Medulla oblongata (tissue), 1 donor: ENCODE results near the gene AZU1.

Experiments used
- DNase-seq: peaks from one replicate; pipeline ENCODE4 v3.0.0-alpha.2; 2015; ENCODE audit errors: extremely low spot score

Gene AZU1

DNA sequence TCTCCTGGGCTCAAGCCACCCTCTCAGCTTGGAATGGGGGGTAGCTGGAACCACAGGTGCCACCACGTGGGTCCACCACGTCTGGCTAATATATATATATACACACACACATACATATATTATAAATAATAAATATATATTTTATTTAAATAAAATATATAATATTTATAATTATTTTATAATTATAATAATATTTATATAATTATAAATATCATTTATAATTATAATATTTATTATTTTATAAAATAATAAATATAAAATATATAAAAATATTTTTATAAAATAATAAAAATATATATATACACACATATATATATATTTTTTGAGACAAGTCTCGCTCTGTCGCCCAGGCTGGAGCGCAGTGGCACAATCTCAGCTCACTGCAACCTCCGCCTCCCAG is 26.9 kb downstream of the AZU1 start:
- DNase-seq, result no peak

DNA sequence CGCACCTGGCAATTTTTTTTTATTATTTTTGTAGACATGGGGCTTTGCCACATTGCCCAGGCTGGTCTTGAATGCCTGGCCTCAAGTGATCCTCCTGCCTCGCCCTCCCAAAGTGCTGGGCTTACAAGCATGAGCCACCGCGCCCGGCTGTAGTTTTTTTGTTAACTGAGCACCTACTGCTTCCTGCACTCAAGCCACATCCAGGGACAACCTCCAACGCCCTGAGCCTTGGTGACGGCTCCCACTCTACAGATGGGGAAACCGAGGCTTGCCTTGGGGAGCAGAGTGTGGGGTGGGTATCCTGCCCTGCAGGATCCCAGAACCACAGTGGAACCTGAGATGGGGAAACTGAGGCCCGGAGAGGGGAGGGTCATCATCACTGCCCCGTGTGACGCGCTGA is 27.5 kb downstream of the AZU1 start:
- no peak for DNase-seq

DNA sequence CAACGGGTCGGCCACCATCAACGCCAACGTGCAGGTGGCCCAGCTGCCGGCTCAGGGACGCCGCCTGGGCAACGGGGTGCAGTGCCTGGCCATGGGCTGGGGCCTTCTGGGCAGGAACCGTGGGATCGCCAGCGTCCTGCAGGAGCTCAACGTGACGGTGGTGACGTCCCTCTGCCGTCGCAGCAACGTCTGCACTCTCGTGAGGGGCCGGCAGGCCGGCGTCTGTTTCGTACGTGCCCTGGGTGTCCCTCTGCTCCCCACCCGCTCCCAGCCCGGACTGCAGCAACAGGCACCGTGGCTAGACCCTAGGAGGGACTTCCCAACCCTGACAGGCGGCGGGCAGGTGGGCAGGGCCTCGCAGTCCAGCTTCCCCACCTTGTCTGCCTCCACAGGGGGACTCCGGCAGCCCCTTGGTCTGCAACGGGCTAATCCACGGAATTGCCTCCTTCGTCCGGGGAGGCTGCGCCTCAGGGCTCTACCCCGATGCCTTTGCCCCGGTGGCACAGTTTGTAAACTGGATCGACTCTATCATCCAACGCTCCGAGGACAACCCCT is 28.0 kb downstream of the AZU1 start:
- DNase-seq, result no peak

DNA sequence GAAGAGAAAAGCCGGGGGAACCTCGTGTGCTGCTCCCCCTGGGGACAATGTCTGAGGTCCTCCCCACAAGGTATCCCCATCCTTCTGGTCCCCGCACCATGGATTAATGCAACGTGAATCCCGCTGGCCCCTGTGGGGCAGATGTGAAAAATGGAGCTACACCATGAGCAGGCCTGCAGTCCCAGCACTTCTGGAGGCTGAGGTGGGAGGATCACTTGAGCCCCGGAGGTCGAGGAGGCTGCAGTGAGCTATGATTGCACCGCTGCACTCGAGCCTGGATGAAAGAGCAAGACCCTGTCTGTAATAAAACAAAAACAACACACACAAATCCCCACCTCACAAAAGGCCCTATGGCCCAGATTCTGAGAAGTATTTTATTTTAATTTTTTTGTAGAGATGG is 30.6 kb downstream of the AZU1 start:
- no peak for DNase-seq

DNA sequence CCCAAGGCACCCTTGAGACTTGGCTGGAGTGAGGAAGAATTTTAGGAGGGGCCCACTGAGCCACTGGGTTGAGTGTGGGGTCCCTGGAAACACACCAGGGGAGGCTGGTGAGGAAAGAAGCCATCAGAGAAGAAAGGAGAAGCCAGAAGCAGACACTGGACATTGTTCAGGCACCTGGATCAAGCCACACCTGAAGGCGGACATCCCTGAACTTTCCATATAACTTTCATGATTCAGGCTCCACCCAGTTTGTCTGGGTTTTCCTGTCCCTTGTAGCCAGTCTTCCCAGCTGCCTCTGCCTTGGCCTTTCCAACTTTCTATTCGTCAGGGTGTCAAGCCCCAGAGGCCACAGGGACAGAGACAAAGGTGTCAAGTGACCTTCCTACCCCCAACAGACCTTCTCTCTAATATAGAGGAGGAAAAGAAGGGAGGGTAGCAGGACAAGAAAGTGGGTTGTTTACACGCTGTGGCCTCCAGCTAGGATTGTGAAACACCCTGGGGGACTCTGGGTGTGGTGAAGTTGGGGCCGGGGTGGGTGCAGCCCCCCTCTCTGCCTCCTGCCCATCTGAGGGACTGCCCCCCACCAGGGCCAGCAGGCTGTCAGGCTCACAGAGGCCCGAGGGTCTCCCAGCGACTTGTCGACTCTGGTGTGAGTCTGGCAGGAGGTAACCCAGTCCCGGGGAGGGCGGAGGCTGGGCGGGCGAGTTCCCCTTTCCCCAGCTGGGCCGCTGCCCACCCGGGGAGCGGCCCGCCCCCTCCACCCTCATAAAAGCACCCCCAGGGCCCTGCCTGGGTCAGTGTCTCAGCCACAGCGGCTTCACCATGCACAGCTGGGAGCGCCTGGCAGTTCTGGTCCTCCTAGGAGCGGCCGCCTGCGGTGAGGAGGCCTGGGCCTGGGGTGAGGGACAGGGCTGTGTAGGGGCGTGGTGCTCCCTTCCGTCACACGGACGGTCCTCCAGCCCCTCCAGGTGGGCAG is 31.5 kb downstream of the AZU1 start, which contains the start of gene CFD:
Gene CFD, plus strand, starts transcription at position 797 of the 976 bp plus-strand sequence. Its CDS starts 26 bp downstream, at position 823.
- peak; percentile 44 for DNase-seq

DNA sequence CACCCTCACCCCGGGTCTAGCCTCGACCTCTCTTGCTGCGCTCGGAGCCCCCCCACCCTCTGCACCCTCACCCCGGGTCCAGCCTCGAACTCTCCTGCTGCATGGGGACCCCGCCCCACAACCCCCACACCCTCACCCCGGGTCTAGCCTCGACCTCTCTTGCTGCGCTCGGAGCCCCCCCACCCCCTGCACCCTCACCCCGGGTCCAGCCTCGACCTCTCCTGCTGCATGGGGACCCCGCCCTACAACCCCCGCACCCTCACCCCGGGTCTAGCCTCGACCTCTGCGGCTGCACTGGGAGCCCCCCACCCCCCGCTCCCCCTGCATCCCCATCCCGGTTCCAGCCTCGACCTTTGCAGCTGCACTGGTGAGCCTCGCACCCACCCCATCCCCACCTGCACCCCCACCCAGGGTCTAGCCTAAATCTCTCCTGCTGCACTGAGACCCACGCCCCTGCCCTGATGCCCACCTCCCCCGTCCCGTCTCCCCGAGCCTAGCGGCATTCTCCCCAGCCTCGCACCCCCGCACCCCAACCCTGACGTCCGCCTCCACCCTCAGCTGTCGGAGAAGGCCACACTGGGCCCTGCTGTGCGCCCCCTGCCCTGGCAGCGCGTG is 33.6 kb downstream of the AZU1 start:
- DNase-seq, result no peak

DNA sequence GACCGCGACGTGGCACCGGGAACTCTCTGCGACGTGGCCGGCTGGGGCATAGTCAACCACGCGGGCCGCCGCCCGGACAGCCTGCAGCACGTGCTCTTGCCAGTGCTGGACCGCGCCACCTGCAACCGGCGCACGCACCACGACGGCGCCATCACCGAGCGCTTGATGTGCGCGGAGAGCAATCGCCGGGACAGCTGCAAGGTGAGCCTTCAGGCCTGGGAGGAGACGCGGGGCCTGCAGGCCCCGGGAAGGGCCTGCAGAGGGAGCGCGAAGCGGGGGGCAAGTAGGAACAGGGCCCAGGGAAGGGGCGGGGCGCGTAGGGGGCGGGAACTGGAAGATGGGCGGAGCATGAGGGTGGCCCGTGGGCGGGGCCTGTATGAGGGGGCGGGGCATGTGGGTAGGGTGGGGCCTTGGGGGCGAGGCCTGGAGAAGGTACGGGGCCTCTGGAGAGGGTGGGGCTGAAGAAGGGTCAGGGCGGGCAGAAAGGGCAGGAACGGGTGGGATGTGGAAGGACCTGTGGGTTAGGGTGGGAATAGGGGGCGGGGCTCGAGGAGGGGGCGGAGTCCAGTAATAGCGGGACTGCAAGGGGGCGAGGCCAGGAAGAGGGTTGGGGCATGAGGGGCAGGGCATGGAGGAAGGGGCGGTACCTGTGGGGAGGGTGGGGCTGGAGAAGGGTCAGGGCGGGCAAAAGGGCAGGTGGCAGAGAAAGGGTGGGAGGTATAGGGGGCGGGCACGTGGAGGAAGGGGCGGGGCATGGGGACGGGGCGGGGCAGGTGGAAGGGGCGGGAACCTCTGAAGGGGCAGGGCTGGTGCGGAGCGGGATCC is 34.3 kb downstream of the AZU1 start:
- DNase-seq, result no peak

DNA sequence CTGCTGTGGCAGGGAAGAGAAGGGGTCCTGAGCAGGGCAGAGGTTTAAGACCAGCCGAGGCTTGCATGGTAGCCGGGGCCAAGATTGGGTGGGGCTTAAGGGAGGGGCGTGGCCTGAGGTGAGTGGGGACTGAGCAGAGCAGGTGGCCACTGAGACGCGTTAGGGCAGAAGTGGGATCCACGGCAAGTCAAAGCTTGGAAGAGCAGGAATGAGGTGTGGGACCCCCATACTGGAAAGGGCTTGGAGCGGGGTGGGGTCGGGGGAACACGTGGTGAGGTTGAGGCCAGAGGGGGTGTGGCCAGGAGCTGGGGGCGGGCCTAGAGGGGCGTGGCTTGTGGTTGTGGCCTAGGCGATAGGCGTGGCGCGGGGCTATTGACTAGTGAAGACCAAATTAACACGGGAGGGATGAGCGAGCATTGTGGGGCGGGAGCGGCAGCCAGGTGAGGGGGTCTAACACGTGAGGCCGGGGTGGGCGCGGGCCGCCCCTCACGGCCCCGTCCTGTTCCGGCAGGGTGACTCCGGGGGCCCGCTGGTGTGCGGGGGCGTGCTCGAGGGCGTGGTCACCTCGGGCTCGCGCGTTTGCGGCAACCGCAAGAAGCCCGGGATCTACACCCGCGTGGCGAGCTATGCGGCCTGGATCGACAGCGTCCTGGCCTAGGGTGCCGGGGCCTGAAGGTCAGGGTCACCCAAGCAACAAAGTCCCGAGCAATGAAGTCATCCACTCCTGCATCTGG is 35.1 kb downstream of the AZU1 start:
- no peak for DNase-seq

DNA sequence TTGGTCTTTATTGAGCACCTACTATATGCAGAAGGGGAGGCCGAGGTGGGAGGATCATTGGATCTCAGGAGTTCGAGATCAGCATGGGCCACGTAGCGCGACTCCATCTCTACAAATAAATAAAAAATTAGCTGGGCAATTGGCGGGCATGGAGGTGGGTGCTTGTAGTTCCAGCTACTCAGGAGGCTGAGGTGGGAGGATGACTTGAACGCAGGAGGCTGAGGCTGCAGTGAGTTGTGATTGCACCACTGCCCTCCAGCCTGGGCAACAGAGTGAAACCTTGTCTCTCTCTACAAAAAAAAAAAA is 35.6 kb downstream of the AZU1 start:
- no peak for DNase-seq

DNA sequence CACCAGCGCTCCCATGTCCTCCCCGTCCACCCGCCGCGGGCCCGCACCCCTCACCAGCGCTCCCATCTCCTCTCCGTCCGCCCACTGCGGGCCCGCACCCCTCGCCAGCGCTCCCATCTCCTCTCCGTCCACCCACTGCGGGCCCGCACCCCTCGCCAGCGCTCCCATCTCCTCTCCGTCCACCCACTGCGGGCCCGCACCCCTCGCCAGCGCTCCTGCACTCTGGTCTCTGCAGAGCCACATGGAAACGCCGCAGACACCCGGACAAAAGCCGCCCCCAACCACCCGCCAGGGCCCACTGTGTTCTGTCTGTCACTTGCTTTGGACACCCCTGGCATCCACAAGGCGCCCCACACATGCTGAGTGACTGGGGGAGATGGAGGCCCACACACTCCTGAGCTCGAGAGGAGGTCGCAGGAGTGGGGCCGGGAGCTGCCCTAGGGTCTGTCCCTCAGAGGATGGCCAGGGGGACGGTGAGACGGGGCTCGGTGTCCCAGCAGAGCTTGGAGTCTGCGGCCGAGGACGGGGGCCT is 39.2 kb downstream of the AZU1 start:
- no peak for DNase-seq

DNA sequence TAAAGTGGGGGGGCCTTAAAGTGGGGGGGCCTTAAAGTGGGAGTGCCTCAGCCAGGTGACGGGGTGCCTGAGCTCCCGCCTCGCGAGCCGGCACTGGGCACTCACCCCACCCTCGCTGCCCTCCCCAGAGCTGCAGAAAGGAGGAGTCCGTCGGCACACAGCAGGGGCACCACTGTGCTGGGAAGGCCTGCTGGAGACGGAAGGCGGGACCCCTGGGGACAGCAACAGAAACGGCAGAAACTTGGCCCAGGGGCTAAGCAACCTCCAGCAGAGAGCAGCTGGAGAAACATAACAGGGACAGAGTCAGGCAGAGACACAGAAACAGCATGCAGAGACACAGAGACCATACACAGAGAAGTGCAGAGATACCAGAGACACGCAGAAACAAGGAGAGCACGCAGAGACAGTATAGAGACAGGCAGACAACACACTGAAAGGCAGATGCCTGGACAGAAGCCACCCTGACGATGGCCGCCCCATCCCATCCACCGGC is 39.7 kb downstream of the AZU1 start:
- no peak for DNase-seq

DNA sequence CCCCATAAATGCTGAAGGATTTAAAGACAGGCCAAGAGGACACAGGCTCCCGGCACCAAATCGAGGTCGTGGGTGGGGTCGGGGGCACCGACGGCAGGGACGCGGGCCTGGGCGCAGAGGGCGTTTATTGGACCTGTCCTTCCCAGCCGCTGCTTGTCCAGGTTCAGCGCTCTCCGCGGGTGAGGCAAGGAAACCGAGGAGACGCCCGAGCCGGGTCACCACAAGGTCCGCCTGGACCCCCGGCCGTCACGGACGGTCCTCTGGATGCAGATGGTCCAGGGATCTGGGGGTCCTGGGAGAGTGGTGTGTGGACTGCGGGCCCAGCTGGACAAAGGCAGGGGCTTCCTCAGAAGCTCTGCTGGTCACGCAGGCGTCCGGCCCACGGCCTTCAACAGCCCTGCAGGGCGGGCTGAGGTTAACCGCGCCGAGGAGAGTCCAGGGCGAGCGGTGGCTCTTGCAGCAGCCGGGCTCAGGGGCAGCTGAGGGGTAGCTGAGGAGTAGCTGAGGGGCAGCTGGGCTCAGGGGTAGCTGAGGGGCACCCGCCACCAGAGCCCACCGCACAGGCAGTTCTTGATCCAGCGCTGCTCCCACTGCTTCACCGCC is 40.3 kb downstream of the AZU1 start:
- no peak for DNase-seq

DNA sequence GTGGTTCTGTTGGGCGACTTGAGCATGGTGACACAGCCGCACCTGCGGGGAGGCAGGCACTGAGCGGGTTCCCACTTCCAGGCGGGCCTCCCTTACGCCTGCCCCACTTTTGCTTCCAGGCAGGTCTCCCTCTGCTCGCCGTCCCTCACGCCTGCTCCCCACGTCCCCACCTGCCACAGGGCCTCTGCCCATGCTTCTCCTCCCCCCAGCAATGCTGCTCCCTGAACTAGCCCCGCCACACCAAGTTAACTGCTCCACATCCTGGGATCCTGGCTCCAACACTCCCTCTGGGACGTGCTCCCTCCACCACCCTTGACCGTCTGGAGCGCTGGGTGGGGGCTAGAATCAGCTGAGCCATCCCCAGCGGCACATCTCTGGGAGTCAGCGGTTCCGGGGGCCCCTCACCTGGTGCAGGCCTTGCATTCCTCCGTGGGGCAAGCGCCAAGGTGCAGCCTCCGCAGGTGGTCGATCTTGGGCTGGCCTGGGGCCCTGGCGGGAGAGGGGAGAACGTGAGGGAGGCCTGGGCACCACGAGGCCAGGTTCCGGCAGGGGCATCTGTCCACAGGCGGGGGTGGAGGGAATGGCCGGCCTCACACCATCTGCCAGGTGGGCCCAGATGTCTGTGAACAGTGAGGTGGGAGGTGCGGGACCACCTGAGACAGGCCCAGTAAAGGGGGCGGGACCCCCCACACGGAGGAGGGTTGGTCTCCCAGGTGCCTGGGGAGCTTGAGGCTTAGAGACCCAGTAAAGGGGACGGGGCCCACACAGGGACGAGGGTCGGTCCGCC is 41.0 kb downstream of the AZU1 start:
- no peak for DNase-seq

DNA sequence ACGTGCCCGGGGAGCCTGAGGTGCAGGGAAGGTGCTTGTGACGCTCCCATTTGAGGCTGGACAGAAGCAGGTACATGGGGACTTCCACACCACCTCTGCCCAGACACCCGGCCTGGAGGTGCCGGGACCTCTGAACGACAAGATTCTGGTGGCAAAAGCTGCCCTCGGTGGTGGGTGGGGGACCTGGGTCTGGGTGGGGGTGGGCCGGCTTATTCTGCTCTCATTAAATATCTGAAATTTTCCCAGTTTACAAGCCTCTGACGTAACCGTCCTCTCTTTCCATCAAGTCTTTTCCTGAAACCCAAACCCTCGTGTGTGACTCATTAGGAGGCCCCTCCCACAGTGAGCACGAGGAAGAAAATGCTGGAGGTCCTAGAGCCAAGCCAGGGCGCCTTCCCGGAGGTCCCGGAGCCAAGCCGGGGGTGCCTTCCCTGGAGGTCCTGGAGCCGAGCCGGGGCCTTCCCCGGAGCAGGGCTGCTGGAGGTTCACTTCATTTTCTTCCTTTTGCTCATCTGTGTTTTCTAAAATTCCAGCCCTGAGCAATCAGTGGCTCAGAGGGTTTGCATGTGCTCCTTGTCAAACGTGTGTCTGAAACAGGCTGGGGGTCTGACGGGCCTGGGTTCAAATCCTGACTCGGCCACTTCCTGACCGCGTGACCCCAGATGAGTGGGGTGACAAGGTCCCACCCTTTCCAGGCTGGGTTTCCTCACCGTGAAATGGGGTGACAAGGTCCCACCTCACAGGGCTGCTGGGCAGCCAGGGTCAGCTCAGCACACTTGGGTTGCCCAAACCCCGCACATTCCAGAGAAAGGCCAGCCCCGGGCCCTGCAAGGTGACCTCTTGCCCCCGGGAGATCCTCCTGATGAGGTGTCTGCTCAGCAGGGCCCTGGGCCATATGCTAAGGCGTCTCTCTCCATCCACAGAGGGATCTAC is 41.9 kb downstream of the AZU1 start:
- no peak for DNase-seq

DNA sequence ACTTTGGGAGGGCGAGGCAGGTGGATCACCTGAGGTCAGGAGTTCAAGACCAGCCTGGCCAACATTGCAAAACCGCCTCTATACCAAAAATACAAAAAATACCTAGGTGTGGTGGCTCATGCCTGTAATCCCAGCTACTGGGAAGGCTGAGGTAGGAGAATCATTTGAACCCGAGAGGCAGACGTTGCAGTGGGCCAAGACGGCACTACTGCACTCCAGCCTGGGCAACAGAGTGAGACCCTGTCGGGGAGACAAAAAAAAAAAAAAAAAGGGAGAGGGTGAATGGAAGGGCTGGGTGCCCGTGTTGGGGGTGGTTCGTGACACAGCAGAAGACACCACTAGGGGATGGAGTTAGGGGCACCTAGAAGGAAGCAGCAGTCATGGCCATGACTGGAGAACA is 42.7 kb downstream of the AZU1 start:
- DNase-seq, result no peak

DNA sequence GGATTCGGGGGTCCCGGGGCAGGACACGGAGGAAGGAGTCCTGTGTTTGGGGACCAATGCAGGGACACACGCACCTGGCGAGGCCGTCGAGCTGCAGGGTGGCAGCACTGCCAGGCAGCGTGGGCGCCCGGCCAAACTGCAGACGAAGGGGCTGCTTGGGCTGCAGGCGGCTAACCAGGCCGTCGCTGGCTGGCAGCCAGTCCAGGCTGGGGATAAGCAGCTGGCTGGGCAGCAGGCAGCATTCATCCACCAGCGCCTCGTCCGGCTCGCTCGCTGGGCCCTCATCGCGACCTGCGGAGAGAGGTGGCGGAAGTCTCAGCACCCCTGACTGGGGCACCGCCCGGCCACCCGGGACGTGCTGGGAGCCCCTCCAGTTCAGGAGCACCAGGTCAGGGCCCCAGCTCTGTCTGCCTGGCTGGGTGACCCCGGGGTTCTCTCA is 43.3 kb downstream of the AZU1 start:
- DNase-seq, result no peak

DNA sequence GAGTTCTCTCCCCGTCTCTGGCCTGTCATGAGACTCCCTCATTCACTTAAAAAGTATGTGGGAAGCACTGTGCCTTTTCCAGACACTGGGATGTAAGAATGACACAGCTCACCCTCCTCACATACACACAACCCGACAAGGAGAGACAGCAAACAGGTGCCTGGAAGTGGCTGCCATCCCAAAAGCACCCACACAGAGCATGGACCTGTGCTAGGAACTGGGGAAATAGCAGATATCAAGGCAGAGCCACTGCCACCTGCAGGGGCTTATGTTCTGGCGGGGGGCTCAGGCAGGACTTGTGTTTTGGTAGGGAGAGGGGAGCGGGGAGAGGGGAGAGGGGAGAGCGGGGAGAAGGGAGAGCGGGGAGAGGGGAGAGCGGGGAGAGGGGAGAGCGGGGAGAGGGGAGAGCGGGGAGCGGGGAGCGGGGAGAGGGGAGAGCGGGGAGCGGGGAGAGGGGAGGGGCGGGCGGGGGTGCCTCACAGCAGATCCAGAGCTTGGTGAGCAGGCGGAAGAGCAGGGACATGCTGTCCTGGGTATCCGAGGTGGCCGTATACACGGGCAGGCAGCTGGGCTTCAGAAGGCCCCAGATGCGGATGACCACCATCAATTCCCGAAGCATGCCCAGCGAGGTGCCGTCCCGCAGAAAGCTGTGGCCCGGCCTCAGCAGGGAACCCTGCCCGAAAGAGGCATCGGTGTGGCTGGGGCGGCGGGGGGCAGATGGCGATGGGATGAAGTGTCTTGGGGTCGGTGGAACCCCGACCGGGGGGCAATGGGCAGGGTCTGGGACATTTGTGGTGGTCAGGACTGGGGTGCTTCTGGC is 44.0 kb downstream of the AZU1 start:
- no peak for DNase-seq
